ENCODE data around the gene GRIK1.

The GRIK1 gene

DNA sequence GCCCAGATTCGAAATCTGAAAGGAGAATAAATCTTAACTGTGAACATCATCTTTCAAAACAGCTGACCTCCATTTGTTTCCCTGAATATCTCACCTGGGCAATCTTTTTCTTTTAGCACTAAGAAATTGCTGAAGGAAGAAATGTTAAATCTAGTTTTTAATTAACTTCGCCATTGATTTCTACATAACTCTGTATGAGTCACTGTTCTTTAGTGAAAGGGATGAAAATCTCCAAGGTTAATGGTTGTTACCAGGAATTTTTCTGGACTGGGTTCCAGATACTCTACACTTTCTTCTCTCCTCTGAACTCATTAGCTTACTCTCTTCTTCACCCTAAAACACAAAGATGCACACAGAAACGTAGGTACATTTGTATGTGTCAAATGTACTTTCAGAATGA is 405.3 kb downstream of the GRIK1 start:
- DNase-seq (ENCODE audit: low read depth): no peak

DNA sequence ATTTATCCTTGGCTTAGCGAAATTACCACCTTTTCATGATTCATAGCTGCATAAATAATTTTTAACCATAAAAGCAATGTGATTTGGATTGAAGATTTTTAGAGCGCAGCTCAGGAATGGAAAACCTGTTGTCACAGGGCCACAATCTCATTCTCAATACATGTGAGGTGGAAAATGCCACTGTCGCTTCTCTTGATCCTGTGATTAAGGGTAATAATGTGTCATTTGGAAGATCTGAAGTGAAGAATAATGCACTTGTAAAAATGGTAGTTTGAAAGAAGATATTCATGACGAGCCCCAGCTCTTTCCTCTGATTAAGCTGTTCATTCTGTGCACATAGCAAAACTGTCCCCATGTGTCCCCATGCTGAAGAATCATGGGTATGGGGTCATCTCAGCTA is 410.7 kb downstream of the GRIK1 start:
- DNase-seq (ENCODE audit: low read depth): no peak

DNA sequence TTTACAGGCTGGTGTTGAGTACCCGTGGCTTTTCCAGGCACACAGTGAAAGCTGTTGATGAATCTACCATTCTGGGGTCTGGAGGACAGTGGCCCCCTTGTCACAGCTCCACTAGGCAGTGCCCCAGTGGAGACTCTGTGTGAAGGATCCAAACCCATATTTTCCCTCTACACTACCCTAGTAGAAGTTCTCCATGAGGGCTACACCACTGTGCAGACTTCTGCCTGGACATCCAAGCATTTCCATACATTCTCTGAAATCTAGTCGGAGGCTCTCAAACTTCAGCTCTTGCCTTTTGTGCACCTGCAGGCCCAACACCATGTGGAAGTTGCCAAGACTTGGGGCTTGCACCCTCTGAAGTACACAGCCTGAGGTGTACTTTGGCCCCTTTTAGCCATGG is 413.3 kb downstream of the GRIK1 start:
- DNase-seq (ENCODE audit: low read depth): no peak

DNA sequence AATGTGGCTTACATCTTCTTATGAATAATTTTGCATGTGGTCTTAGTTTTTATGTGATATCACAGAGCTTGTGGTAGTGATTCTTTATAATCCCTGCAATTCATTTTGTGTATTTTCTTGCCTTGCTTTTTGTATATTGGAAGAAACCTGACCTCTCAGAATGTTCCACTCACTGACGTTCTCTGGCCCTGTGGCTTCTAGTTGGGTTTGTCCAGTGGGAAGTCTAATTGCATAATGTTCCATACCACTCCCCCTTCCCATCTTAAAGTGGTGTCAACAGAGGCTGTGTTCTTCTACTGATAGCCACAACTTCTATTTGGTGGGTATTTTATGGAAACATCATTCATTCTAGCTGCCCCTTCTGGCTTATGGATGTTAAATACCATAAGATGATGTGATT is 415.7 kb downstream of the GRIK1 start:
- no peak for DNase-seq (ENCODE audit: low read depth)

DNA sequence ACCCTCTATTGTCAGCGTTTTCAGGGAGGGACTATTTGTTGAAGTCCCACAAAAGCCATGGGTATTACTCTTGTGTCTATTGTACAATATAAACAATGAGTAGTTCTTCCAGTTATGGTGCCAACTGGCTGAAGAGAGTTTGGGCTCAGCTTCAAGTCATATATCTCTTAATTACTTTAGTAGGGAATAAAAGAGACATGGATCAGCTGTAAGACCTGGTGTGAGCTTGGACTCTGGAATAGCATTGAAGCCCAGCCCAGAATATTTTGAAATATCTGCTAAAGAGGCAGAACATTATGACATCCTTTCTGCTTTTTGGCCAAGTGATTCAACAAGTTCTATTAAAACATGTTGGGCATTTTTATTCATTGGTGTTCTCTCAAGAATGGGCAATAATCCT is 416.1 kb downstream of the GRIK1 start:
- no peak for DNase-seq (ENCODE audit: low read depth)

DNA sequence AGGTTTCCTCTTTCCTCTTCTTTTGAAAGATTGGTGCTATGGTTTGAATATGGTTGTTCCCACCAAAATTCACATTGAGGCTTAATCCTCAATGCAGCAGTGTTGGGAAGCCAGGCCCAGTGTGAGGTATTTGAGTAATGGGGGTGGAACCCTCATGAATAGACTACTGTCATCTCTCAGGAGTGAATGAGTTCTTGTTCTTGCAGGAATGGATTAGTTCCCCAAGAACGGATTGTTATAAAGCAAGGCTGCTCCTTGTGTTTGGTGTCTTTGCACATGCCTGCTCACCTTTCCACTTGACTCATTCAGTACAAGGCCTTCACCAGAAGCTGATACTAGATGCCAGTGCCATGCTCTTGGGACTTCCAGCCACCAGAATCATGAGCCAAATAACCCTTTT is 417.9 kb downstream of the GRIK1 start:
- no peak for DNase-seq (ENCODE audit: low read depth)

DNA sequence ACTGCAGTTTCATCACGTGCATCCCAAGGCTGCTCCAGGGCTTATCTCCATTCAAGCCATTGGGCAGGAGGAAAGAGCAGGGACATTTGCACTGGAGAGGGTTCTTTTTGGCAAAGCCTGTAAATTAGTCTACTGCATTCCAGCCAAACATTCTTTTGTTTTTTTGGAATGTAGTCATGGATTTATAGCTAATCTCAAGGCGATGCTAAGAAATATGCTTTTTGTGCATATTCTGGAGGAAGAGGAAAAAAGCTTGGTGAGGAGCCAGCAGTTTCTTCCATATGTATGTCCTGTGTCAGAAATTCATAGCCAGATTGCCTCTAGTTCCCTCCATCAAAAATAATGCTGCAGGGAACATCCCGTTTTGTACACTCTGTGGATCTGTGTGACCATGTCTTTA is 419.6 kb downstream of the GRIK1 start:
- no peak for DNase-seq (ENCODE audit: low read depth)

DNA sequence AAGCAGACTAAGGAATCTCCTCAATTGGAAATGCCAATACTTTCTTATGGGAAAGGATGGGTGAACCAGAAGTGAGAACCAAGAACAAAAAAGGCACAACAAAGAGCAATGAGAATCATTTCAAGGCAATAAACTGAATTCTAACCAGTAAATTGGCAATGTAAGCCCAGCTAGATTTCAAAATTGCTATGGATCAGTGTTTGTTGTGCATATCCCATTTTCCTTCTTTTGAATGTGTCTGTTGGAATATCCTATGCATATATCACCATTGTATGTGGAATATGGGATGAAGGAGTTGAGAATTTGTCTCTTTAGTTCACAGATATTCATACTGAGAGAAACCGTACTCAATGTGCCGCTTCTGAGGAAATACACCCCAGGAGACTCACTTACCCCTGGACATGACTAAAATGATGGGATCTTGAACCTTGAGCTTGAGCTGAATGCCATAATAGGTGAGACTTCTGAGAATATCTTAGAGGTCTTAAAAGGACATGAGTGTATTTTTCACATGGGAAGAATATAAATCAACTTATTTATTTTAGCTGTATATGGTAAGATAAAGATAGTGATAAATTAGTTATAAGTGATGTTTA is 425.0 kb downstream of the GRIK1 start:
- DNase-seq (ENCODE audit: low read depth): no peak

DNA sequence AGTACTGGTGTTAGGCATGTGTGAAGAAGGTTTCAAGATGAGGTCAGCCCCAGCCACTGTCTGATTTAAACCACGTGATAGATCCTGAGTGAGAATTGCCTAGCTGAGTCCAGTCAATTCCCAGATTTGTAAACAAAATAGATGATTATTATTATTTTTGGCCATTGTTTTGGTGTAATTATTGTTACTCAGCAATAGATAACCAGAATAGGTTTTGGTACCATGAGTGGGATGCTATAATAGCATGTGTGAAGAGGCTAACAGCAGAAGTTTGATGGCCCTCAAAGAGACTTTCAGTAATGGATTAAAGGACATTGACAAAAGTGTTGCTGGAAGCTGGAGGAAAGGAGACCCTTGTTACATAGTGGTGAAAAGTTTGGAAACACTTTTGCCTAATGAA is 426.3 kb downstream of the GRIK1 start:
- no peak for DNase-seq (ENCODE audit: low read depth)

DNA sequence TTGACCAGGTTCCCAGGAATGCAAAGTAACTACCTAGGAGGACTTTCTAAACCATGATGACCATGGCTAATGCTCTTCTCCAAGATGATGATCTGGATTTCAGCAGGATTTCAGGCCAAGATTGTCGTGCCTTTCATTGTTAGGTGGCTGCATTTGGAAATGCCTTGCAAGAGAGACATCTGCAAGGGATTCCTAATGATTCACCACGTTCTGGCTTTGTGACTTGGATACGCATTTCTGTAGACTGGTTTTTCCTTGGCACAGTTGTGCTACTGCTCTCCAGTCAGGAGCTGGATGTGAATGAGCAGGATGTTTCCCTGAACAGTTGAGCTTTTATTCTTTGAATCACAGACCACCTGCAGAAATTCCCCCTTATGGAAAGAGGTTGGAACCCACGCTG is 428.7 kb downstream of the GRIK1 start:
- DNase-seq (ENCODE audit: low read depth): no peak

DNA sequence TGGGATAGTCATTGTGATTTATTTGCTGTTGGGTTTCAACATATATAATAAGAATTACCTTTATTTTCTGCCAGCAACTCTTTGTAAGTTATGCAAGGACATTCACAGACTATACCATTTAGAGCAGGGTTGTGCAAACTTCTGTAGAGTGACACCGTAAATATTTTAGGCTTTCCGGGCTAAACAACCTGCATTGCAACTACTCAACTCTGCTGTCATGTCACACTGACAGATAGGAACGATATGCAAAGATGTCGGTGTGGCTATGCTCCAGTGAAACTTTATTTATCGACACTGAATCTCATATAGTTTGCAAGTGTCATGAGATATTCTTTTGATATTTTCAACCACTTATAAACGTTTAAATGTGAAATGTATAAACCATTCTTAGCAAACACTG is 430.7 kb downstream of the GRIK1 start:
- no peak for DNase-seq (ENCODE audit: low read depth)

DNA sequence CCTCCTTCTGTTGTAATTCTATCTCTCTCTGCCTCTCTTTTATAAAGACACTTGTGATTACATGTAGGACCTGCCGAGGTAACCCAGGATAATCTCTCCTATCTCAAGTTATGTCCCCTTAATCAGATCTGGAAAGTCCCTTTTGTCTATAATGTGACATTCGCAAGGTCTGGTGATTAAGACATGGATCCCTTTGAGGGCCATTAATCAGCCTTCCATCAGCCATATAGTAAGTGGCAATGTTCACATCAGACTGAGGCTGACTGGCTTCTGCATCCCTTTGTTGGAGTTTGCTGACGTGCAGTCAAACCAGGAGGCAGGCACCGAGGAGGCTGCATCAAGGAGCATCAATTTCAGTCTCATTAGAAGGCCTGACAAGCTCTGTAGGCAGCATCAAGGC is 431.5 kb downstream of the GRIK1 start:
- DNase-seq (ENCODE audit: low read depth): no peak

DNA sequence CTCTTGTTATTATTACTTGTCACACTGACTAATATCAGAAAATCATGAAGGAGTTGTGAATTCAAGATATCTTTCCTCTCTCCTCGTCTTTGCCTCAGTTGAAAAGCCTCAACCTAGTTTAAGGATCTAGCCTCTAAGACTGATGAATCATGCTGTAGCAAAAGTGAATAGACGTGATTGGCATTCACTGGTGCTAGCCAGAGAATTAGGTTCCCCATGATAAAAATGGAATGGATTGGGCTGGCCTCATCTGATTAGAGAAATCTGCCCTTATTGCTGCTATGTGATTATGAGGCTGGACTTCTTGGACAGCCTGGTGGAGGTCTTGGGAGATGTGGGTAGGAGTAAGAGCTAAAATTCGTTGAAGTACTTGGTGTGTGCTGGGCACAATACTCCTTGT is 432.8 kb downstream of the GRIK1 start:
- no peak for DNase-seq (ENCODE audit: low read depth)

DNA sequence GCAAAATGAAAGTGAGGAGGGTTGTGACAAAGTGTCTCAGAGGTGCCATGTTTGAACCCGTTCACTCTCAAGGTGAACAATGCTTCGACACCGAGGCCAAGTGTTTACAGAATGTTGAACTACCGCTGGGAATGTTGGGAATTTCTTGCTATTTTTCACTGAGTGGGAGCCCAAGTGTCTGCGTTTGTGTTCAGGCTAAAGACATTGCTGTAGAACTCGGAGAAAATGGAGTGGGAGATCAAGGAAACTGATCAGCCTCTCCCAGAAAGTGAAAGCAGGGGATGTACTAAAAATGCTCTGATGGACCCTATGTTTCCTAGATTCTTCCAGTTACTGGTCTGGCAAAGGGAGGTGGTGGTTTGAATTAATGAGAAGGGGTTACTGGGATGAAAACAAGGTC is 433.6 kb downstream of the GRIK1 start:
- no peak for DNase-seq (ENCODE audit: low read depth)

DNA sequence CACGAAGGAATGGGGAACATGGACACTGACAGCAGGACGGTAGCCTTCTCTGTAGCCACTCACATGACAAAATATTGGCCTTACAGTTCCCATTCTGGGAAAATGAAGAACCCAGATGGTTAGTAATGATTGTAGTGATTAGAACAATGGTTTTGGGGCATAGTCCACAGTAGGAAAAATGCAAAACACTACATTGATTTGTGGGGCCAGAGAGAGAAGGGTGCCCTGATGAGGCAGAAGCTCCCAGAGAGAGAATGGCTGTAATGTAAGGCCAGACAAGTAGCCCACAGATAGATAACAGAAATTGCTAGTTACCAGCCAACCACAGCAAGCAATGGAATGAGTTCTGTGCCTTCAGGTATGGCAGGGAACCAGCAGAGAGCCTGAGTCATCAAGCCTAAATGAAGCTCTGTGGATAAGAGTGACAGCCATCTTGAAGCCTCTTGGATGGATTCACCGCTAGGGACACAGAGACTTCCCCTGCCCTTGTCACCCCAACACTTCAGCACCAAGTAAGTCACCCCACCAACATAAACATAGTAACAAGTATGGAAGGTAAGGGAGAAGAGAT is 435.0 kb downstream of the GRIK1 start:
- DNase-seq (ENCODE audit: low read depth): no peak

DNA sequence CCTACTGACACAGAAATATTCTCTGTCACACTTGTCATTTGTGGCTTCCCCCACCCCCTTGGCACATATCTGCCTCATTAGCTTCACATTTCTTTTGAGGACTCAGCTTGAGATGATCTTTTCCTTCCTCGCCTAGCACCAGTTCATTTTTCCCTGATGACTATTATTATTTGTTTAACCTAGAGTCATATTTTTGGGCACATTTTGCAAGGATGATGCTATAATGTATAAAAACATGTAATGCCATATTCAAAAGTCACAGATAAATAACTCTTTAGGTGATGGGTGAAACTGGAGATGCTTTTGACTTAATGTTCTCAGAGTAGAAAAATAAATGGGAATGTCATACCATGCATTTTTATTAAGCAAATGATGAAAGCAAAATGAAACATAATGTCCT is 438.3 kb downstream of the GRIK1 start:
- DNase-seq (ENCODE audit: low read depth): no peak

DNA sequence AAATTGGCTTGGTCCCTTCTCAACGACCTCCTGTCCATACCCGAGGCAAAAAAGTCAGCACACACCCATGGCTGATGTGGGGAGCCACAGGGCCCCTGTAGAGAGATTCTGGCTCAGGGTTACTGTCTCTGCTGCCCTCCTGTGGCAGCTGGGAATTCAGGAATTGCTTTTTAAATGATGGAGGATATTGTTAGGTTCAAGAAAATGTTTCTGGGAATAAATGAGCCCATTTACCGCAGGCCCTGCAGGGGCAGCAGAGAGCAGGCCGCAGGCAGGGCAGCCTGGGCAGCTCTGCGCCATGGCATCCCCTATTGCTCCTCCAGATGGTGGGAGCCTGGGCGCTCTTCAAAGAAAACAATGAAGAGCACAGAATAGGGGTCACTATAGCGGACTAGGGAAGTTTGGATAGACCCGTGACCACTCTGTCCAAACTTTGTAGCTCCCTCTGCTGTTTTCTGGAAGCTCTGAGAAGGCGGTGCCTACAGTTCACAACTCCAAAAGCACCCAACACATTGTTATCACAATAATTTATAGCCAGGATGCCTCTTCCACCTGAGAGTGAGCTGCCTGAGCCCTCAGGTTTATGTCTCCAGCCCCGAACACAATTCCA is 440.0 kb downstream of the GRIK1 start:
- DNase-seq (ENCODE audit: low read depth): no peak

DNA sequence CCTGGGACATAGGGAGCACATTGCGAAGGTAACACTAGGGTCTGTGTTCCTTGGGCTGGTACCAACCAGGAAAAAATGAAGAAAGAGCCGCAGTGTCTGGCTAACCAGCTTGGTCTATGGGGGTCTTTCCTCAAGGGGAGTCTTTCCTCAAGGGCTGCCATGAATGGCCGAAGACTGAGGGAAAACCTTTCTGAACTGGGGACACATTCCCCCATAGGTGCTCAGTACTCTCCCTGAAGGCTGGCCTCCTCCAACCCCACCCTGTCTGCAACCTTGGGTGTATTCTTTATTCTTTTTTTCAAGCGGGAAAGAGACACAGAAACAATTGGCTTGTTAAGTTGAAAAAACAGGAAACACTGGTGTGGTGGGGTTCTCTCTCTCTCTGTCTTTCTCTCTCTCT is 440.6 kb downstream of the GRIK1 start:
- DNase-seq (ENCODE audit: low read depth): no peak

DNA sequence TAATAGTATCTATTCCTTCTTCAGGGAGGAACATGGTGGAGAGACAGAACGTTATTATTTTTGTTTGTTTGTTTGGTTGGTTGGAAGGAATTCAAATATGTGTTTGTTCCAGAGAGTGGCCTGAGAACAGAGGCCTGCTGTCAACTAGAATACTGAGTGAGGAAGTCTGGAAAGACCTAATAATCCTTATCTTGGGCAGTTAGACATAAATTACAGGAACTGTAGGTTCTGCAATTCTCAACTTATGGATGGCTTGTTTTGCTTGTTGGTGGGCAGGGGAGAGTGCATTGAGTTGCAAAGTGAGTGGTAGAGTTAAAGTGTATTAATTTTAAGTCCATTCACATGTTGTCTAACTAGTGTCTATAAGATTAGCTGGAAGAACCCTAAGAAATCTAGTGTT is 443.5 kb downstream of the GRIK1 start:
- DNase-seq (ENCODE audit: low read depth): no peak

DNA sequence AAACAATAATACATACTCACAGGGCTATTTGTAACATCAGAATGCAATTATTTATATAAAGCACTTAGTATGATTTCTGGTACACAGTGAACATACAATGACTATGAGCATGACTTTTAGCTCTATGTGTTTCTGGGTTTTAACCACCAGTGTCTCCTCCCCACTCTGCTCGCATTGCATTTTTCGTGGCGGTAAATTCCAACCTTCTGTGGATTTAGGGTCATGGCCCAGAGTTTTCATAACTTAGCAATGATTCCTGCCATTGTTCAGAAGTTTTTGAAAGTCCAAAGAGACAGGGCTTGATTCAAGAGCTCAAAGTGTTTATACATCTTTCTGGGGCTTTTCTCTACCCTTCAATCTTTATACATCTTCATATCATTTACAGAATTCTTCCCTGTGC is 449.8 kb downstream of the GRIK1 start:
- DNase-seq (ENCODE audit: low read depth): no peak

DNA sequence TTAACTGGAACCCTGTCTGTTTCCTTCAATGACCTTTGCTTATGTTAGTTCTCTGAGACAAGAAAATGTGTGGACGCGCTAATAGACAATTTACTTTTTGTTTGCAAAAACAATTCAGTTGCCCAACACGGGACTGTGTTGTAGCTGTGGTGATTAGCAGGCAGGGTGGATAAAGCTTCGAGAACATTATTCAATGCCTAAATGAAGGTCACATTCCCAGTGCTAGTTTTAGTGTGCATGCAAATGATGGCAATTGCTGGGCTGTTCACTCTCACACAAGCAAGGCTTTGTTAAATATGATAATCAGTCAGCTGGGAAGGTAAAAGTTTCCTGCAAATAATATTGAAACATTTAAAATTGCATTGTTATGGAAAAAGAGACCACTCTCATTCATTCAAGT is 452.6 kb downstream of the GRIK1 start:
- DNase-seq (ENCODE audit: low read depth): no peak

Data from activated T-cell treated with anti-CD3 and anti-CD28 coated beads for 24 hours (primary cell).